Adrenal gland (tissue), 5 donors: ENCODE data around the gene MCTP1.

ENCODE experiments used
- CTCF ChIP-seq, 6 experiments: fragments of 450-650 bp in 4 of 6; fragments of 200-600 bp in 2 of 6; sonication (generic) in 1 of 6; IDR thresholded peaks; 1 replicate in 5 of 6; 2 replicates in 1 of 6; pipeline versions ENCODE4 v1.5.1 to v1.8.0; 2016 to 2021; ENCODE audit warnings: antibody characterized with exemption in 6 of 6, mild to moderate bottlenecking in 2 of 6, moderate library complexity in 1 of 6
- POLR2A ChIP-seq, 2 donors: fragments of 450-650 bp; IDR thresholded peaks; one replicate each; pipeline ENCODE4 v1.6.1; 2017; ENCODE audit warnings: antibody characterized with exemption in 2 of 2, mild to moderate bottlenecking in 2 of 2, moderate library complexity in 1 of 2
- donor health status: DM: no; HTN: no; CAD: no.

DNA sequence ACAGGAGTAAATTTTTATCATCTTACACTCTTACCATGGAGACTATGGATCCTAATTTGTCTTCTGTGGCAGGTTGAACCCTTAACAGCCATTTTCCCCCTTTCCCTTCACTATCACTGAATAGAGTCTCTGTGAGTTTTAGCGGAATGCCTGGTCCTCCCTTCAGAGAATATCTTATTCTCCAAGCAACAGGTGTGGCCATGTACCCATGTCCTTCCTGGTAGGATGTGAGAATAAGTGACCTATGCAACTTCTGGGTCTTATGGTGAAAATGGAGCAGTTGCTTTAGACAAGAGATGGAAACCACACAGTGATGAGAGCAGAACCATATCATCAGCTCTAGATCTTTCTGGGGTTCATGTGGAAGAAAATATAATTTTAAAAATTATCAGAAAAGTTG lies 312.6 kb downstream of the MCTP1 start:
- TF ChIP-seq CTCF (IDR thresholded peaks at IDR 0.05) (no peak), POLR2A (IDR thresholded peaks at IDR 0.05) (no peak)
